Measurements from ENCODE around the gene TMEM200A.

DNA sequence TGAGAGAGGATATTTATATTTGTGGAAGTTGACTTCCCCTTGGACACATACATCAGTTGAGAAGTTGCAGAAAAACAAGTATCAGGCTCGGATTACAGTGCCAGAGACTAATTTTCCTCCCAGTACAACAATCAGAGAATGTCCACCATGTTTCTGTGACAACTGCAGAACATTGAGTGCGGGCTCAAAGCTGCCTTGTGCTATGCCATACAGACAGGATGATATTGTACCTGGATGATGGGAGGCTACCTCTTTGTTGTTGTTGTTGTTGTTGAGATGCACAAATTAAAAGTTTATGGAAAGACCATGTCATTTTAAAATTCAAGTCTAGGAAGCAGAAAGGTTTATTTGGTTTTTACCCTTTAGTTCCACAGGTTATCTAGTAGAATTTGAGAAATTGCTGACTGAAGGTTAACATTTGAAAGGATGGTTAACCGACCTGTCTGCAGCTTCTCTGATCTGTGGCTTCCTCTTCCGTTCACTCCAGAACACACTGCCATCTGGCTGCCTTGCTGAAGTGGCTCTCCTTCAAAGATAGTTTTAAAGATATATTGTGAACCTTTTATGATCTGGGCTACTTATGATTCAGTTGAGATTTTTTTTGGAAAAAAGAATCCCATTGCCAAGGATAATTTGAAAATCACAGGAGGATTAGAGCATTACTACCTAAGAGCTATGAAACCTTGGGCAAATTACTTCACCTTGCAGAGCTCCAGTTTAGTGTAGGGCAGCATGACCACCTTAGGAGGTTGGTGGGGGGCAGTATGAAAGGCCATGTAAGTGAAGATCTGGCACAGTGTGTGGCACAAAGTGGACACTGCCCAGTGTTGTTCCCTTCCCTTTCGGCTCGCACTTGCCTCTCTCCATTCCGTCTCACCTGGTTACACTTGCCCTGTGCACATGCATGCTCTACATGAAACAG lies 15.9 kb downstream of the TMEM200A start:
- TF ChIP-seq RAD21 (conservative IDR thresholded peaks at IDR 0.05): no peak
- TF ChIP-seq, protein P1, sequence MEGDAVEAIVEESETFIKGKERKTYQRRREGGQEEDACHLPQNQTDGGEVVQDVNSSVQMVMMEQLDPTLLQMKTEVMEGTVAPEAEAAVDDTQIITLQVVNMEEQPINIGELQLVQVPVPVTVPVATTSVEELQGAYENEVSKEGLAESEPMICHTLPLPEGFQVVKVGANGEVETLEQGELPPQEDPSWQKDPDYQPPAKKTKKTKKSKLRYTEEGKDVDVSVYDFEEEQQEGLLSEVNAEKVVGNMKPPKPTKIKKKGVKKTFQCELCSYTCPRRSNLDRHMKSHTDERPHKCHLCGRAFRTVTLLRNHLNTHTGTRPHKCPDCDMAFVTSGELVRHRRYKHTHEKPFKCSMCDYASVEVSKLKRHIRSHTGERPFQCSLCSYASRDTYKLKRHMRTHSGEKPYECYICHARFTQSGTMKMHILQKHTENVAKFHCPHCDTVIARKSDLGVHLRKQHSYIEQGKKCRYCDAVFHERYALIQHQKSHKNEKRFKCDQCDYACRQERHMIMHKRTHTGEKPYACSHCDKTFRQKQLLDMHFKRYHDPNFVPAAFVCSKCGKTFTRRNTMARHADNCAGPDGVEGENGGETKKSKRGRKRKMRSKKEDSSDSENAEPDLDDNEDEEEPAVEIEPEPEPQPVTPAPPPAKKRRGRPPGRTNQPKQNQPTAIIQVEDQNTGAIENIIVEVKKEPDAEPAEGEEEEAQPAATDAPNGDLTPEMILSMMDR (IDR thresholded peaks at IDR 0.05; ENCODE audit: poor library complexity, severe bottlenecking): no peak
- TF ChIP-seq, protein P2, sequence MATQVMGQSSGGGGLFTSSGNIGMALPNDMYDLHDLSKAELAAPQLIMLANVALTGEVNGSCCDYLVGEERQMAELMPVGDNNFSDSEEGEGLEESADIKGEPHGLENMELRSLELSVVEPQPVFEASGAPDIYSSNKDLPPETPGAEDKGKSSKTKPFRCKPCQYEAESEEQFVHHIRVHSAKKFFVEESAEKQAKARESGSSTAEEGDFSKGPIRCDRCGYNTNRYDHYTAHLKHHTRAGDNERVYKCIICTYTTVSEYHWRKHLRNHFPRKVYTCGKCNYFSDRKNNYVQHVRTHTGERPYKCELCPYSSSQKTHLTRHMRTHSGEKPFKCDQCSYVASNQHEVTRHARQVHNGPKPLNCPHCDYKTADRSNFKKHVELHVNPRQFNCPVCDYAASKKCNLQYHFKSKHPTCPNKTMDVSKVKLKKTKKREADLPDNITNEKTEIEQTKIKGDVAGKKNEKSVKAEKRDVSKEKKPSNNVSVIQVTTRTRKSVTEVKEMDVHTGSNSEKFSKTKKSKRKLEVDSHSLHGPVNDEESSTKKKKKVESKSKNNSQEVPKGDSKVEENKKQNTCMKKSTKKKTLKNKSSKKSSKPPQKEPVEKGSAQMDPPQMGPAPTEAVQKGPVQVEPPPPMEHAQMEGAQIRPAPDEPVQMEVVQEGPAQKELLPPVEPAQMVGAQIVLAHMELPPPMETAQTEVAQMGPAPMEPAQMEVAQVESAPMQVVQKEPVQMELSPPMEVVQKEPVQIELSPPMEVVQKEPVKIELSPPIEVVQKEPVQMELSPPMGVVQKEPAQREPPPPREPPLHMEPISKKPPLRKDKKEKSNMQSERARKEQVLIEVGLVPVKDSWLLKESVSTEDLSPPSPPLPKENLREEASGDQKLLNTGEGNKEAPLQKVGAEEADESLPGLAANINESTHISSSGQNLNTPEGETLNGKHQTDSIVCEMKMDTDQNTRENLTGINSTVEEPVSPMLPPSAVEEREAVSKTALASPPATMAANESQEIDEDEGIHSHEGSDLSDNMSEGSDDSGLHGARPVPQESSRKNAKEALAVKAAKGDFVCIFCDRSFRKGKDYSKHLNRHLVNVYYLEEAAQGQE (IDR thresholded peaks at IDR 0.05; ENCODE audit: borderline replicate concordance): no peak
- no peak for TF ChIP-seq EZH2 (IDR thresholded peaks at IDR 0.05; ENCODE audit: borderline replicate concordance, insufficient read depth, low read length, poor library complexity, severe bottlenecking)
- no peak for TF ChIP-seq TAF1 (IDR thresholded peaks at IDR 0.05; ENCODE audit: low read depth)

Measured in neural cell (in vitro differentiated cells).